Activated T-cell treated with anti-CD3 and anti-CD28 coated beads, Interleukin-2, amount 50 U/mL, for 48 hours (primary cell): ENCODE data around the gene LPIN1.

Experiments
- DNase-seq, 2 experiments: peaks; one replicate each; pipeline ENCODE4 v3.0.0-alpha.2; 2020

Gene LPIN1

DNA sequence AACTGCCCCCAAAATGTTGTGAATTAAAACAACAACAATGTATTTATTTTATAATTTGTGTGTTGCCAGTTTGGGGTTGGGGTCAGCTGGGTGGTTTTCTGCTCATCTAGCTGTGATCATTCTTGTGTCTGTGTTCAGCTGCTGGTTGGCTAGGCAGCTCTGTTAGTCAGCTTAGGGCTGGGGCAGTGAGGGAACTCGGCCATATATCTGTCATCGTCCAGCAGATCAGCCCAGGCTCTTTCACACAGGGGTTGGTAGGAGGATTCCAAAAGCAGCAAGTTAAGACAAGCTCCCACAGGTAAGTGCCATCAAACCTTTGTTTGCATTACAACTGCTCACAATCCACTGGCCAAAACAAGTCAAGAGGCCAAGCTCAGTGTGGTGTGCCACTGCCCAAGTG lies 121.5 kb downstream of the LPIN1 start:
- no peak for DNase-seq

DNA sequence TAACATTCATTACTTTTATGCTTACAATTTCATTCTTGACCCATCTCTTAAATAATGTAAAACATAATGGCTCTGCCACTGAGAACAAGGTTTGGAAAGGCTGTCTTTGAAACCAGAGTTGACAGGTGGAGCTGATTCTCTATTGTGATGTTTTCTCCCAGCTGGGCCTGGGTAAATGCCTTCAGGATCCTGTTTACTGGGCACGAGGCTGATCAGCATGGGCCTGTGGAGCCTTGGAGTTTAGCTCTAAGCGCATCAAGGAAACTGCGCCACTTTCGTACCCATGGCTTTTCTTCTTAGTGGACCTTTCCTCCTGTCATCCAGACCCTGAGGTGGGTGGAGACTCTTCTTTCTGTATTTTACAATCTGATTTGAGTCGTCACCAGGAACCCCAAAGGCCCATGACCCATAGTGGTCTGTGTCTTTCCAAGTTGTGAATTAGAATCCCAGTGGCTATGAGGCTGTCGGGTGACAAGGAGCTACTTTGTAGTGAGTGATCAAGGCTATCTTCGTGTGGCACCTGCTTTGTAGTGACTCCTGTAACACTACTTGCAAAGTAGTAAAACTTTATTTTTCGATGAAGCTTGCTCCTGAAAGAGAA lies 123.1 kb downstream of the LPIN1 start:
- no peak for DNase-seq

DNA sequence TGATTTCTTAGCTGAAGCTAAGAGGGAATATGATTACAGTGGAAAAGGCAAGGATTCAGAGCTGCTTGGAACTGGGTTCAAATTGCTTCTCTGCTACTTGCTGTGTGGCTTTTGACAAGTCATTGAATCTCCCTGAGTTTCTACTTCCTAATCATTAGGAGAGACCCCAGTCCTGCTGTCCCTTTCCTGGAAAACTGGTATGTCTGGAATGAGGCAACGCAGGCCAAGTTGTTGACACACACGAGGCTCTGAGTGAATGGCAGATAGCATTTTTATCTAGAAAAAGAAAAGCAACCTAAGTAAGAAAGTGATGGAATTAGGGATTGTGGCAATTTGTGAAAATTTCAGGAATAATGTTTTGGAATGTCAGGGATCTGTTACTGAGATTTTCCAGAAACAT lies 123.6 kb downstream of the LPIN1 start:
- DNase-seq = no peak

DNA sequence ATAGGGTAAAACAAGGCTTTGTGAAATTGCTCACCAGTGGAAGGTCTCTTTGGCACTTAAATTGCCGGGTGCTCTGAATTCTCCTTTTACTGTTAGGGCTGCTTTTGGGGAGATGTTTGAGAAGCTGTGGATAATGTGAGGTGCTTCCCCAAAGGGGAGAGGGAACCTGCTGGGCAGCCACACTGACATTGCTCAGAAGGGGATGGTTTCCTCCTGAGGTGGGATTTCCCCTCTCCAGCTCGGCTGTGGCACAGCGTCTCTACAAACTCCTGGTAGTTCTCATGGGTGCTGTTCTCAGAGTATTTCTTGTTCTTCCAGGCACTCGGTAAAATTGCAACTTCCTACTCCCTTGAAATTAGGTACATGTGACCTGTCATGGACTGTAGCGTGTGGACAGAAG lies 124.2 kb downstream of the LPIN1 start:
- DNase-seq = no peak

DNA sequence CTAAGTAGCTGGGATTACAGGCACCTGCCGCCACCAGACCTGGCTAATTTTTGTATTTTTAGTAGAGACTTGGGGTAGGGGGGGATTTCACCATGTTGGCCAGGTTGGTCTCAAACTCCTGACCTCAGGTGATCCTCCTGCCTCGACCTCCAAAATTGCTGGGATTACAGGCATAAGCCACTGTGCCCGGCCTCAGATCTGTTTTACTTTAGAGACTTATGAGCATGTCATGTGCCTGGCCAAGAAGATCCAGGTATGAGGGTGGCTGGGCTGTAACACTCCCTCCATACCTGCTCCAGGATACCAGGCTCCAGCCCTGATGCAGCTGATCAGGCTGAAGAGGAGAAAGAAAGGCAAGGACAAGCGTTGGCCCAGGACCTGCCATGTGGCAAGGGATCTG lies 125.0 kb downstream of the LPIN1 start:
- DNase-seq = no peak

DNA sequence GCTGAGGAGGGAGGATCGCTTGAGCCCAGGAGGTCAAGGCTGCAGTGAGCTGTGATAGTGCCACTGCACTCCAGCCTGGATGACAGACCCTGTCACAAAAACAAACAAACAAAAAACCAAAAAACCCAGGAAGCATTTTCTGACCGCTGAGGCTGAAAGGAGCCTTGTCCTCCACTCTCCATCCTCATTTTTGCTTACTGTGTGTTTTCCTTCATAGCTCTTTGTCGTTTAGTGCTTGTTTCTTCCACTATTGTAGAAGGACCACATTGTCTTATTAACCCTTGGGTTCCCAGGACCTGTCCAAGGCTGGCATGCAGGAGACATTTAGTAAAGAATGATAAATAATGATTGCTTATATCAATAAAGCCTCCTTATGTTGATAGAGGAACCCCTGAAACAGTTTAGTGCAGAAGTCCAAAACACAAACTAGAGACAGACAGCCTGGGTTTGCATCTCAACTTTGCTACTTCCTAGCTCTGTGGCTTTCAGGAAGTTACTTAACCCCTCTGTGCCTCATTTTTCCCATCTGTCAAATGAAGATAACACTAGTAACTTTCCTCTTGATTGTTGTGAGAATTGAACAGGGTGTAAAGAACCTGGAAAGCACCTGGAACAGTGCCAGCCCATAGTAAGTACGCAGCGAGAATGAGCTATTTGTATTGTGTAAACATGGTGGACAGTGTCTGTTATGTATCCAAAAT lies 126.0 kb downstream of the LPIN1 start:
- no peak for DNase-seq

DNA sequence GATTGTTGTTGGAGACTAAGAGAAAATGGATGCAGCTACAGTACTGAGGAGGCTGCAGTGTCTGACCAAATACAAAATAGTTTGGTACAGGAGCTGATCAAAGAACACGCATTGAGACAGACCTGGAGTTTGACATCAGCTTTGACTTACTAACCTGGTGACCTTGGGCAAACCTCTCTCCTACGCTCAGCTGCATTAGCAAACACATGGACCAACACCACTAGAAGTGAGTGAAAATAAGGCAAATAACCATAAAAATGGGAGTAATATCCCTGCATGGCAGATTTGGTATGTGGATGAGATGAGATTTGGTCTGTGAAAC lies 126.5 kb downstream of the LPIN1 start:
- DNase-seq = no peak

DNA sequence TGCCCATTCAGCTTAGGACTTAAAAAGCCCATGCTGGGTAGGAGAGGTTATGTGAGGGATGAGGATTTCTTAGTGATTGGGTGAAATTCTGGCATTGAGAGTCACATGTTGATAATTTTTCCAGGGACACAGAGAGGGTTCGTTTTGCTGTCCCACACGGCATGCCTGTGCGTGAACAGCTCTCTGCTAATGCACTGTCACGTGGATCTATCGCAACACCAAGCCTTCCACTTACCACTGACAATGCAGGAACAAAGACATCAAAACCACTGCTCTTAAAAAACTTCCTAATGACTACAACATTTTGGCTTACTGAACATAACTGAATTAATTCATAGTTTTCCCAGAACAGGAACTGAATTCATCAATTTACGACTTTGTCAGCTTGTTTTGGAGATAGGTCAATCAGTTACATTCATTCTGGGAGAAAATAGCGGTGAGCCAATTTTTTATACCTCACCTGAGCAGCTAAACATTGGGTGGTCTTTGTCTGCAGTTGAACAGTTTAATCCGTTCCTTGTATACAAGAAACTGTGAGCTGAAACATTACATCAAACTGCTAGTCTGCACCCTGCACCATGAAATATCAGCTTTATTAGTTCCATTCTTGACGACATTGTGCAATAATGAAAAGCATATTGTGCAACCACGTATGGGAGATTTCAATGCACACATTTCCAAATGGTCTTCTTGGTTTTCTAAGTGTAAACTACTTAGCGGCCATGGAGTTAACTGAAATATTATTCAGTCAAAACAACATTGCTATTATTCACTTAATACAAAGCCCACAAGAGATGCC lies 127.1 kb downstream of the LPIN1 start:
- no peak for DNase-seq

DNA sequence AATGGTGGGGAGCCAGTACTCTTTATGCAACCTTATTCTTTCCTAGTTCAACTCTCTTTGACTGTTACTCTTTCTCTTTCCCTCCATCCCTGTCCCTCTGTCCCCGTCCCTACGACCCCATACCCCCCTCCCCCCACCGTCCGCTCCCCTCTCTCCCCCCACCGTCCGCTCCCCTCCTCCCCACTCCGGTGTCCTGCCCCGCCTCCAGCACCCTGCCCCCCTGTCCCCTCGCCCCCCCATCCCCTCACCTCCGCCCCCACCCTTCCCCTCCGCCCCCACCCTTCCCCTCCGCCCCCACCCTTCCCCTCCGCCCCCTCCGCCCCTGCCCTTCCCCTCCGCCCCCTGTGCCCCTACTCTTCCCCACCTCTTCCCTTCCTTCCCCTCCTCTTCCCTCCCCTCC lies 128.4 kb downstream of the LPIN1 start:
- DNase-seq = no peak

DNA sequence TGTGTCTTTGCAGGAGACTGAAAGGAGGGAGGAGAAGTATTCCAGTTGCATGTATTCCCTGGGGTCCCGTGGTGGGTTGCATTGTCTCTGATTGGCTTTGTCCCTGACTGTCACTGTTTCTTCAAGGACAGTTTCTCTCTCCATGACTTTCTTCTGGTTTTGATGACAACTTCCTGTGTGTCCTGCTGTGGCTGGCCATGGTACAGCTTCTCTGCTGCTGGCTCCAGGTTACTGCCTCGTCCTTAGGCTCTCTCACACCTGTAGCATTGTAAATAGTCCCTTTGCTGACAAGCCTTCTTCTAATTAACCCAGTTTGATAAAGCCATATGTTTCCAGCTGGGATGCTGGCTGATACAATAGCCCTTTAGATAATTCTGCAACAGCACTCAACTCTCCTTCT lies 129.0 kb downstream of the LPIN1 start:
- DNase-seq = no peak

DNA sequence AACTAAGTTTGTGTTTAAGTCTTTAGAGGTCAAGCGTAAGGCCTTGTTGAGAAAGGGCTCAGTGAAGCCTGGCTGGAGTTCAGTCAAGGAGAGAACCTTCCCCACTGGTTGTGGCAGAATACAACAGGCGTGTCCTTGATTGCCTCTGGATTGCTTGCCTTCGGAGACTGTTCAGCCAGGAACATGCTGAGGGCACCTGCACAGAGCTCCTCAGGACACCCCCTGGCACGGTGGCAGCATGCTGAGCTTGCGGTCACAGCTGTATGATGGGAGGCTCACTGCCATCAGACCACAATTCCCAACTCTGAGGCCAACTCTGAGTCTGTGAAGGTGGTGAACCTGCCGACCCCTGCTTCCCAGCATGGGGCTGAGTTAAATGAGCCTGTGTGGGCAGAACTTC lies 130.0 kb downstream of the LPIN1 start:
- DNase-seq = no peak

DNA sequence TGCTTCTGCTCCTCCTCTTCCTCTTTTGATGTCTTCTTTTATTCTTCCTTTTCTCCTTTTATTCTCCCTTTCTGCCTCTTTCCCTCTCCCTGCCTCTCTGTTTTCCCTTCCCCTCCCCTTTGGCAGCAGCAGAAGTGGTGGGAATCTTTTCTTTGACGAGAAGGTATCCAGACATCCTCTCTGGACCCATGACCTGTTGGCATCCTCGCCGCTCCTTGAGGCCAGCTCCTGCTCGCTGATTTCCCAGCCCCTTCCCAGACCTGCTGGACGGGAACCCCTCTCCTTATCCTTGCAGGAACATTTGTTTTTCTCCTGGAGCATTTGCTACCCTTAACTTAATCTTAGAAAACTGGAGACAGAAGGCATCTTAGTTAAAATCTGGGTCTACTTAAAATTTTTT lies 130.5 kb downstream of the LPIN1 start:
- DNase-seq = no peak
